ENCODE measurements around the gene VGLL3.

- TF ChIP-seq CTCF (IDR thresholded peaks at IDR 0.05): no peak
- no peak for TF ChIP-seq POLR2A (IDR thresholded peaks at IDR 0.05)
These were observed 18.3 kb upstream of the VGLL3 start for GRCh38 chr3:87009271-87009670.
